ENCODE data around the gene ZNF217.

DNA sequence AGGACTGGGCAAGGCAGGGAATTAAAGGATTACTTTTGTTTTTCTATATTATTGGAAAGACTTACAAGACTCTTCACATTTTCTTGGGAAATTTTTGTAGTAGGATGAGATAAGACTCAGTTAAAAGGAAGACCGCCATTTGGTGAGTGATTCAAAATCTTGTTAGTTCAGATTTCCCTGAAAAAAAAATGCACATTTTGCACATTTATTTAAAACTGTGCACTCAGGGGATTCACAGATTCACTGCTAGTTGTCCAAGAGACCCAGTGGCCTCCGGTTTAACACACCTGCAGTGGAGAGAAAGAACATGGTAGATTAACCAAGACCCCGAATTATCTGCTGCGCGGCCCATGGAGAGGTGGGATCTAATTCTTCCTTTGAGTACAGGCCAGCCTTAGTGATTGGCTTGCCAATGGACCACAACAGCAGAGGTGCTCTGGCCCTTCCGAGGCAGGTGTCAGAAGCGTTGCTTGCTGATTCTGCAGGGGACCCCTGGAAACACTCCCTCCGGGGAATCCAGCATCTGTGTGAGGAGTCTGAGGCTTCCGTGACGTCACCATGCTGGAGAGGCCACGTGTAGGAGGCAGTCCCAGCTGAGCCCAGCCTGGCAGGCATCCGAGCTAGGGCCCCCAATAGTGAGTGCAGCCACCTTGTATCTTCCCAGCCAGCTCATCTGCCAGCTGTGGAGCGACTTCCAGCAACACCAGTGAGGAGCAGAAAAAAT, 68.9 kb downstream of the ZNF217 start:
- TF ChIP-seq, protein P1, sequence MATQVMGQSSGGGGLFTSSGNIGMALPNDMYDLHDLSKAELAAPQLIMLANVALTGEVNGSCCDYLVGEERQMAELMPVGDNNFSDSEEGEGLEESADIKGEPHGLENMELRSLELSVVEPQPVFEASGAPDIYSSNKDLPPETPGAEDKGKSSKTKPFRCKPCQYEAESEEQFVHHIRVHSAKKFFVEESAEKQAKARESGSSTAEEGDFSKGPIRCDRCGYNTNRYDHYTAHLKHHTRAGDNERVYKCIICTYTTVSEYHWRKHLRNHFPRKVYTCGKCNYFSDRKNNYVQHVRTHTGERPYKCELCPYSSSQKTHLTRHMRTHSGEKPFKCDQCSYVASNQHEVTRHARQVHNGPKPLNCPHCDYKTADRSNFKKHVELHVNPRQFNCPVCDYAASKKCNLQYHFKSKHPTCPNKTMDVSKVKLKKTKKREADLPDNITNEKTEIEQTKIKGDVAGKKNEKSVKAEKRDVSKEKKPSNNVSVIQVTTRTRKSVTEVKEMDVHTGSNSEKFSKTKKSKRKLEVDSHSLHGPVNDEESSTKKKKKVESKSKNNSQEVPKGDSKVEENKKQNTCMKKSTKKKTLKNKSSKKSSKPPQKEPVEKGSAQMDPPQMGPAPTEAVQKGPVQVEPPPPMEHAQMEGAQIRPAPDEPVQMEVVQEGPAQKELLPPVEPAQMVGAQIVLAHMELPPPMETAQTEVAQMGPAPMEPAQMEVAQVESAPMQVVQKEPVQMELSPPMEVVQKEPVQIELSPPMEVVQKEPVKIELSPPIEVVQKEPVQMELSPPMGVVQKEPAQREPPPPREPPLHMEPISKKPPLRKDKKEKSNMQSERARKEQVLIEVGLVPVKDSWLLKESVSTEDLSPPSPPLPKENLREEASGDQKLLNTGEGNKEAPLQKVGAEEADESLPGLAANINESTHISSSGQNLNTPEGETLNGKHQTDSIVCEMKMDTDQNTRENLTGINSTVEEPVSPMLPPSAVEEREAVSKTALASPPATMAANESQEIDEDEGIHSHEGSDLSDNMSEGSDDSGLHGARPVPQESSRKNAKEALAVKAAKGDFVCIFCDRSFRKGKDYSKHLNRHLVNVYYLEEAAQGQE (IDR thresholded peaks at IDR 0.05; ENCODE audit: insufficient read depth in 1 of 2, low read depth in 2 of 2, low read length in 1 of 2), result no peak
- no peak for TF ChIP-seq POLR2AphosphoS5 (IDR thresholded peaks at IDR 0.05; ENCODE audit: low read depth, low read length)
